NCI-H1417 treated with DMSO at 0.1 percent for 48 hours (cell line): ENCODE data around the gene WDR88.
"Not testable (repeated sequence)": the region's sequence is repeated elsewhere in the genome, so short reads cannot be mapped to it uniquely, and the experiment has no call there.

ENCODE experiments used
- DNase-seq: peaks from one replicate; lab custom pipeline; 2025; lab: John Stamatoyannopoulos, UW

Gene WDR88

GRCh38 chr19:33197591-33198000 is 65.7 kb downstream of the WDR88 start:
- DNase-seq, result no peak

DNA sequence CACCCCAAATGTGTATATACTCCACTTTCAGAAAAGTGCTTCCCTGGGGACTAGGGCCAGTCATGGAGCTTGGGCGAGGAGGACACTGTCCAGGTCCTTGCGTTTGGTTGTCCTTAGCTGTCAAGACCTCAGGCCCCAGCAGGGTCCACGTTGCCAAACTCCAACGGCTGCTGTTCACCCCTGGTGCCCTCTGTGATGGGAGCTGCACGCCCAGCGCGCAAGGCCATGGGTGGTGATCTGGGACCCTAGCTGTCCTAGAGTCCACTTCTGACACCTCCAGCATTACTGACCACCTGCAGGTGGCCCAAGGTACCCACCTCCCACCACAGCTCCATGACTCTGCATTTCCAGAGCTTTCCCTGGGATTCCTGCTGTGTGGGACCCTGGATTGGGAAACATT is 66.3 kb downstream of the WDR88 start:
- DNase-seq, result no peak

DNA sequence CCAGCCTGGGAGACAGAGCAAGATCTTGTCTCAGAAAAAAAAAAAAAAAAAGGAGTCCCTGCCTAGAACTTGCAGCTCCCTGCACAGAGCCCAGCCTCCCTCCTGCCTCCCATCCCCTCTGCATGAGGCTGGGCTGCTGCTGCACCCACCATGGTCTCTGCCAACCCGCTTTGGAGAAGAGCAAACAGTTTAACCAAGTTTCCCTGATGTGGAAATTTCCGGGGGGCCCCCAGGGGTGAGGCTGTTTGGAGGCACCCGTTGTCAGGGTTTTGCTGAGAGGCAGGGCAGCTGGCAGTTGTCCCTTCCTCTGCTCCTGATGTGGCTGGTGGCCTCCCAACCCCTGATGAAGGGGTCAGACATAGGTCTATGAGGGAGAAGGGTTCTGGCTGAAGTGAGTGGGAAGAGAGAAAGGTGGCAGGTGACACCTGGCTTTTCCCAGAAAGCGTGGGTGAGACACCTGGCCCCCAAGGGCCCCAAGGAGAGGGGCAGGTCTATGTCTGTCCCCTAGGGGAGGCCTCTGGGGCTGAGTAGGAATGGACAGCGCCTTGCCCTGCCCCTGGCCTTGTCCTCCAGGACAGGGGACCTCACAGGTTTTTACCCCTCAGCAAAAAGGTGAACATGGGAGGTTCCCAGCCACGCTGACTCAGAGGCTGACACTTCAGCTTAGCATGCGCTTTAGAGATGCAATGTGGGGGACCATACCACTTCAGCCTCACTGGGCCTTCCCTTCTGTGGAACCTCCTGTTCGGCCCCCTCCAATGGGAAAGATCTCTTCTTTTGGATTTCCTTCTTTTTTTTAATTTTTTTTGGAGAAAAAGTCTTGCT is 67.7 kb downstream of the WDR88 start:
- no peak for DNase-seq

- no peak for DNase-seq
Measured at GRCh38 chr19:33201473-33201872, 69.6 kb downstream of the WDR88 start.

GRCh38 chr19:33201886-33202545 is 70.1 kb downstream of the WDR88 start:
- DNase-seq, result no peak

- no peak for DNase-seq
Measured at GRCh38 chr19:33202546-33203507, 70.9 kb downstream of the WDR88 start.

GRCh38 chr19:33203529-33203928 is 71.6 kb downstream of the WDR88 start:
- no peak for DNase-seq

- no peak for DNase-seq
Measured at GRCh38 chr19:33204136-33204973, 72.4 kb downstream of the WDR88 start.

GRCh38 chr19:33205110-33205509 is 73.2 kb downstream of the WDR88 start:
- no peak for DNase-seq

DNA sequence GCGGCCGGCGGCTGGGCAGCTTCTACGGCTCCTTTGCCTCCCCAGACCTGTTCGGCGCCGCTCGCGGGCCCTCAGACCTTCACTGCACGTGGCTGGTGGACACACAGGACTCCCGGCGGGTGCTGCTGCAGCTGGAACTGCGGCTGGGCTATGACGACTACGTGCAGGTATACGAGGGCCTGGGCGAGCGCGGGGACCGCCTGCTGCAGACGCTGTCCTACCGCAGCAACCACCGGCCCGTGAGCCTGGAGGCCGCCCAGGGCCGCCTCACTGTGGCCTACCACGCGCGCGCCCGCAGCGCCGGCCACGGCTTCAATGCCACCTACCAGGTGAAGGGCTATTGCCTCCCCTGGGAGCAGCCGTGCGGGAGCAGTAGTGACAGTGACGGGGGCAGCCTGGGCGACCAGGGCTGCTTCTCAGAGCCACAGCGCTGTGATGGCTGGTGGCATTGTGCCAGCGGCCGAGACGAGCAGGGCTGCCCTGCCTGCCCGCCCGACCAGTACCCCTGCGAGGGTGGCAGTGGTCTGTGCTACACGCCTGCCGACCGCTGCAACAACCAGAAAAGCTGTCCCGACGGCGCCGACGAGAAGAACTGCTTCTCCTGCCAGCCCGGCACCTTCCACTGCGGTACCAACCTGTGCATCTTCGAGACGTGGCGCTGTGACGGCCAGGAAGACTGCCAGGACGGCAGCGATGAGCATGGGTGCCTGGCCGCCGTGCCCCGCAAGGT is 73.8 kb downstream of the WDR88 start:
- no peak for DNase-seq

GRCh38 chr19:33206261-33207039 is 74.5 kb downstream of the WDR88 start:
- DNase-seq, result no peak

DNA sequence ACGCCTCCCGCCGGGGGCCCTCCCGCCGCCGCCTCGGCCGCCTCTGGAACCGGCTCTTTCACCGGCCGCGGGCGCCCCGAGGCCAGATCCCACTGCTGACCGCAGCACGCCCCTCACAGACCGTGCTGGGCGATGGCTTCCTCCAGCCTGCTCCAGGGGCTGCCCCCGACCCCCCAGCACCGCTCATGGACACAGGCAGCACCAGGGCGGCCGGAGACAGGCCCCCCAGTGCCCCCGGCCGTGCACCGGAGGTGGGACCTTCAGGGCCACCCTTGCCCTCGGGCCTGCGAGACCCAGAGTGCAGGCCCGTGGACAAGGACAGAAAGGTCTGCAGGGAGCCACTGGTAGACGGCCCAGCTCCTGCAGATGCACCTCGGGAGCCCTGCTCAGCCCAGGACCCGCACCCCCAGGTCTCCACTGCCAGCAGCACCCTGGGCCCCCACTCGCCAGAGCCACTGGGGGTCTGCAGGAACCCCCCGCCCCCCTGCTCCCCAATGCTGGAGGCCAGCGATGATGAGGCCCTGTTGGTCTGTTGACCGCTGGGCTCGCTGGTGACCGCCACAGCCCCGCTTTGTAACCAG is 75.2 kb downstream of the WDR88 start:
- no peak for DNase-seq

DNA sequence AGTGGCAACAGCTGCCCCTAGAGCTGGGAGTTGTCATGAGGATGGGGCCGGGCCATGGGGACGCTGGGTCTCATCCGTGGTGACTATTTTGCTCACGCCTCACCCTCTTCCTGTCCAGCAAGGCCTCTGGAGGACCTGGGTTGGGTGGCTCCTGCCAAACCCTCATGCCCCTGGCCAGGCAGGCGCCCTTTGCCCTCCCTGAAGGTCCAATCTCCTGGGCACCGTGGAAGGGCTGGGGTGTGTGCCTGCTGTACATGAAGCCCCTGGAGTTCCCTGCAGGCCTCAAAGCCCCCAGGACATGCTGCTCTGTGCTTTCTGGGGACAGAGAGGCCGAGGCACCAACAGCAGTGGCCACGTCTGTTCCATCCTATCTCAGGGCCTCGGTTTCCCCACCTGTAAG is 76.0 kb downstream of the WDR88 start:
- DNase-seq, result no peak

DNA sequence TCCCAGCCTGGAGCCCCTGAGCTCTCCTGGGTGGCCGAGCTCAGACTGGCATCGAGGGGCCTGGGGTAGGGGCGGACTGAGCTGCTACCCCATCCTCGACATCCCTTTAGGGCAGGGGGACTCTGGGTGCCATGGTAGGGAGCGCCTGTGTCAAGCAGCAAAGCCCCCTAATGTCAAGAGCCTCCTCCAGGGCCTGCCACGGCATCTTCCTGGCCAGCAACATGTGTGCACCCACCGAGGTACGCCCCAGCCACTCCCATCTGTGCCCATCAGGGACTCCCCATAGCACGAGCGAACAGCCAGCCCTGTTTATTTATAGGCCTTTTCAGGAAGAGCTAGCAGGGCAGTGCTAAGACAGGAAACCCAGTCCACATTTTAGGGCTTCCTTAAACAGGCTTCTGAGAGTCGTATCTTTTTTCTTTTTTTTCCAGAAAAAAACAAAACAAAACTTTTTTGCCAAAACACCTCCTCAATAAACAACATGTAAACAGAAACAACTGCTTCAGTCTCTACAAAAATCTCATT is 76.5 kb downstream of the WDR88 start:
- DNase-seq, result no peak

- DNase-seq, result no peak
Measured at GRCh38 chr19:33208904-33209849, 77.3 kb downstream of the WDR88 start.

- DNase-seq, result not testable (repeated sequence)
Measured at GRCh38 chr19:33209850-33210230, 77.9 kb downstream of the WDR88 start.

- DNase-seq, result no peak
Measured at GRCh38 chr19:33210266-33210940, 78.5 kb downstream of the WDR88 start.
